K562 (cell line): Measurements from ENCODE around the gene FBXO33. TPM values are rescaled to one million over a fixed set of nuclear protein-coding genes. Genes with fewer than 3 reads are reported as not detected.

Experiments used
- AFF4 ChIP-seq: sonication (generic); formaldehyde crosslinking; IDR thresholded peaks from 2 replicates; pipeline ENCODE4 v1.8.0; 2023; ENCODE audit warnings: mild to moderate bottlenecking, missing genetic modification reagents
- E2F6 ChIP-seq, 2 experiments: IDR thresholded peaks; 2 replicates each; pipeline ENCODE4 v1.6.1; 2011; ENCODE audit warnings: borderline replicate concordance in 1 of 2, control low read depth in 1 of 2, low read depth in 1 of 2, low read length in 1 of 2, mild to moderate bottlenecking in 1 of 2, mixed read lengths in 1 of 2, moderate library complexity in 1 of 2; ENCODE audit not compliant: insufficient read depth in 1 of 2, insufficient read length in 1 of 2, poor library complexity in 1 of 2, severe bottlenecking in 1 of 2; ENCODE audit errors: extremely low read depth in 1 of 2
- FOXK2 ChIP-seq, 2 experiments: fragments of 450-650 bp; IDR thresholded peaks in 1 of 2; conservative IDR thresholded peaks in 1 of 2; 2 replicates each; pipeline ENCODE4 v1.6.1; 2016; ENCODE audit warnings: low read depth in 2 of 2, mild to moderate bottlenecking in 1 of 2
- POLR2G ChIP-seq: fragments of 200-400 bp; formaldehyde crosslinking; IDR thresholded peaks from 2 replicates; pipeline ENCODE4 v1.6.1; 2017; ENCODE audit warnings: low read depth, mild to moderate bottlenecking, antibody characterized with exemption, low read length, moderate library complexity
- PRPF4 ChIP-seq: fragments of 200-400 bp; formaldehyde crosslinking; IDR thresholded peaks from one replicate; pipeline ENCODE4 v1.6.1; 2017; ENCODE audit warnings: low read length, low read depth, mild to moderate bottlenecking; ENCODE audit not compliant: insufficient read depth, poor library complexity, severe bottlenecking
- SMAD4 ChIP-seq: fragments of 250-450 bp; sonication (Bioruptor Pico); conservative IDR thresholded peaks from 2 replicates; pipeline ENCODE4 v1.8.0; 2021; ENCODE audit warnings: inconsistent platforms, mild to moderate bottlenecking, moderate library complexity
- TEAD1 ChIP-seq, 2 experiments: fragments of 450-650 bp in 1 of 2; sonication (generic) in 1 of 2; formaldehyde crosslinking; IDR thresholded peaks; 2 replicates each; pipeline versions ENCODE4 v1.4.0 to v1.8.0; 2020 to 2022; ENCODE audit warnings: mild to moderate bottlenecking in 2 of 2, missing genetic modification reagents in 1 of 2
- TFAP4 ChIP-seq: sonication (generic); formaldehyde crosslinking; IDR thresholded peaks from 2 replicates; pipeline ENCODE4 v1.8.0; 2022; ENCODE audit warnings: missing genetic modification reagents, mild to moderate bottlenecking, moderate library complexity, borderline replicate concordance
- ZNF699 ChIP-seq: fragments of 250-450 bp; sonication (Bioruptor Pico); IDR thresholded peaks from 2 replicates; pipeline ENCODE4 v1.8.0; 2021; ENCODE audit warnings: mild to moderate bottlenecking, moderate library complexity; ENCODE audit not compliant: insufficient replicate concordance
- ZZZ3 ChIP-seq: fragments of 450-650 bp; IDR thresholded peaks from 2 replicates; pipeline ENCODE4 v1.6.1; 2016; ENCODE audit warnings: antibody characterized with exemption, mild to moderate bottlenecking, moderate library complexity
- polyA plus RNA-seq, 8 experiments: library from polyadenylated mRNA; depleted of rRNA in 4 of 8; stranded (reverse) in 5 of 8; unstranded in 3 of 8; fragments of >200 nt; fragmentation: Nextera tagmentation in 2 of 8; fragmentation: Illumina TruSeq in 1 of 8; extraction: Ambion mirVana in 2 of 8; extraction: Trizol in 1 of 8; gene quantifications; 2 replicates each; pipeline versions ENCODE4 v1.2.1 to v1.2.3, GENCODE V29; 2011 to 2014; ENCODE audit warnings: inconsistent platforms in 1 of 8, missing spikeins in 1 of 8
- total RNA-seq, 7 experiments: library from RNA; depleted of rRNA in 6 of 7; stranded (reverse); fragments of >200 nt in 6 of 7; fragmentation: Illumina TruSeq in 2 of 7; extraction: Trizol in 2 of 7; gene quantifications; 2 replicates each; pipeline versions ENCODE4 v1.2.1 to v1.2.3, GENCODE V29; 2011 to 2021; ENCODE audit warnings: low replicate concordance in 1 of 7

Gene FBXO33
- total and polyA plus RNA-seq, 9 of the 15 experiments (the other 6 are each of a cell fraction or from before 2014, with no cell fraction given) = 1.6 to 7.5 (median 5.0) TPM

GRCh38 chr14:39431416-39432178, 636 bp downstream of the FBXO33 start (continued):
- TF ChIP-seq TFAP4 = no peak; the same call in 1 of the 2 replicates
- TF ChIP-seq ZZZ3 = no peak
- TF ChIP-seq POLR2G = peak; percentile 79
- TF ChIP-seq PRPF4 = no peak
- 0 out of 2 replicates have a peak, but pooled peaks have one; percentile 46 for TF ChIP-seq SMAD4 (CRISPR knock-in tag)
- no peak for TF ChIP-seq AFF4 (CRISPR knock-in tag)
- TF ChIP-seq FOXK2 (conservative IDR thresholded peaks at IDR 0.05 in 1 of 2, IDR thresholded peaks at IDR 0.05 in 1 of 2; ENCODE audit: low read depth in 2 of 2) = peak in 1 of 2 experiments; percentile 12; a peak in 1 of 4 replicates
- TF ChIP-seq E2F6 (IDR thresholded peaks at IDR 0.05; ENCODE audit: borderline replicate concordance in 1 of 2, extremely low read depth in 1 of 2, insufficient read depth in 1 of 2, insufficient read length in 1 of 2, low read depth in 1 of 2, low read length in 1 of 2, poor library complexity in 1 of 2, severe bottlenecking in 1 of 2) = peak in 1 of 2 experiments; percentile 43
- TF ChIP-seq ZNF699 = no peak
- TF ChIP-seq TEAD1 (CRISPR knock-in tag; IDR thresholded peaks at IDR 0.05) = no peak
